GM12878 (cell line): Measurements from ENCODE around the gene CCDC137. TPM values are rescaled to one million over a fixed set of nuclear protein-coding genes. Genes with fewer than 3 reads are reported as not detected.

Experiments used
- ATAC-seq: fragments of 200-7000 bp; cut with Tn5 transposase; 3 replicates; pipeline ENCODE4 v1.9.1; 2020; ENCODE audit warnings: mild to moderate bottlenecking, moderate library complexity
- BruUV-seq: library from RNA; stranded (reverse); fragments of 400-500 nt; replicated peaks from 2 replicates; lab custom pipeline; 2021; lab: Mats Ljungman, UMichigan
- CTCF ChIA-PET: fragments of 300-600 bp; sonication (Branson Sonifier 250); formaldehyde crosslinking; extraction: SDS; loops from one replicate; lab custom pipeline; 2021; ENCODE audit warnings: inconsistent platforms; lab: Yijun Ruan, JAX
- POLR2A ChIA-PET: fragments of 350-600 bp; formaldehyde crosslinking; extraction: SDS; loops from one replicate; lab custom pipeline; 2021; ENCODE audit warnings: inconsistent platforms; lab: Charles Lee
- RAD21 ChIA-PET: fragments of 300-600 bp; sonication (Branson Sonifier 250); formaldehyde crosslinking; loops from one replicate; lab custom pipeline; 2023; ENCODE audit warnings: antibody characterized with exemption; ENCODE audit not compliant: unreplicated experiment; lab: Charles Lee
- SMC1A ChIA-PET: fragments of 300-600 bp; sonication (Branson Sonifier 250); formaldehyde crosslinking; loops from one replicate; lab custom pipeline; 2023; ENCODE audit not compliant: unreplicated experiment, uncharacterized antibody; lab: Charles Lee
- DNase-seq: peaks from one replicate; pipeline ENCODE4 v3.0.0-alpha.2; 2011; ENCODE audit warnings: low read depth, low spot score
- FAIRE-seq: peaks from 3 replicates; lab custom pipeline; 2011; peaks lifted over from hg19 to GRCh38; lab: Jason Lieb, UNC
- H2AFZ ChIP-seq: 2 replicates; pipeline ENCODE4 v1.6.0; 2011; ENCODE audit warnings: low read depth, low read length, control low read depth; ENCODE audit not compliant: control insufficient read depth
- H3K27ac ChIP-seq: 2 replicates; pipeline ENCODE4 v1.5.1; 2011; ENCODE audit warnings: control low read depth; ENCODE audit not compliant: control insufficient read depth, insufficient read depth
- H3K27me3 ChIP-seq, 2 experiments: replicated peaks in 1 of 2; 2 replicates each; pipeline versions ENCODE4 v1.6.0 to v1.6.1; 2011; ENCODE audit warnings: low read length in 1 of 2; ENCODE audit not compliant: control insufficient read depth in 2 of 2, insufficient read depth in 2 of 2
- H3K36me3 ChIP-seq, 2 experiments: 2 replicates each; pipeline ENCODE4 v1.5.1; 2011; ENCODE audit warnings: low read length in 1 of 2; ENCODE audit not compliant: control insufficient read depth in 2 of 2, insufficient read depth in 2 of 2
- H3K4me1 ChIP-seq: 2 replicates; pipeline ENCODE4 v1.6.1; 2011; ENCODE audit warnings: mild to moderate bottlenecking, low read length, moderate library complexity, mixed read lengths; ENCODE audit not compliant: control insufficient read depth, insufficient read depth
- H3K4me2 ChIP-seq: 2 replicates; pipeline ENCODE4 v1.6.0; 2011; ENCODE audit warnings: control low read depth; ENCODE audit not compliant: control insufficient read depth, insufficient read depth
- H3K4me3 ChIP-seq: fragments of 200-600 bp; sonication (generic); 2 replicates; pipeline ENCODE4 v1.5.1; 2016
- H3K79me2 ChIP-seq: 2 replicates; pipeline ENCODE4 v1.6.0; 2011; ENCODE audit warnings: low read length; ENCODE audit not compliant: control insufficient read depth, insufficient read depth
- H3K9ac ChIP-seq: 2 replicates; pipeline ENCODE4 v1.8.0; 2011; ENCODE audit warnings: low read length, control low read depth, mixed read lengths; ENCODE audit not compliant: control insufficient read depth, insufficient read depth
- H3K9me3 ChIP-seq: replicated peaks from 3 replicates; pipeline ENCODE4 v1.5.1; 2011; ENCODE audit warnings: mild to moderate bottlenecking, low read length; ENCODE audit not compliant: control insufficient read depth, insufficient read depth
- H4K20me1 ChIP-seq: 2 replicates; pipeline ENCODE4 v1.6.0; 2011; ENCODE audit not compliant: control insufficient read depth, insufficient read depth
- EED ChIP-seq: sonication (generic); IDR thresholded peaks from 2 replicates; pipeline ENCODE4 v1.6.1; 2016; ENCODE audit warnings: antibody characterized with exemption, low read depth
- IKZF2 ChIP-seq, 2 experiments: fragments of 450-650 bp; IDR thresholded peaks; 2 replicates each; pipeline ENCODE4 v1.6.1; 2017; ENCODE audit warnings: mild to moderate bottlenecking in 2 of 2, moderate library complexity in 2 of 2
- MYB ChIP-seq: fragments of 150-350 bp; IDR thresholded peaks from 2 replicates; pipeline ENCODE4 v1.6.1; 2014; ENCODE audit warnings: mild to moderate bottlenecking, low read depth, low read length, borderline replicate concordance
- NRF1 ChIP-seq: conservative IDR thresholded peaks from 2 replicates; pipeline ENCODE4 v1.6.1; 2011; ENCODE audit warnings: mild to moderate bottlenecking, low read depth, low read length, improper control_type of control experiment
- POLR2A ChIP-seq: IDR thresholded peaks from 2 replicates; pipeline ENCODE4 v1.6.1; 2011; ENCODE audit warnings: low read depth, mild to moderate bottlenecking, low read length
- SRF ChIP-seq, 2 experiments: IDR thresholded peaks; 2 replicates each; pipeline ENCODE4 v1.6.1; 2011; ENCODE audit warnings: low read depth in 2 of 2, low read length in 2 of 2, mild to moderate bottlenecking in 1 of 2, moderate library complexity in 1 of 2
- TCF7 ChIP-seq: IDR thresholded peaks from 2 replicates; pipeline ENCODE4 v1.6.1; 2014; ENCODE audit warnings: antibody characterized with exemption, borderline replicate concordance
- YBX1 ChIP-seq: fragments of 450-650 bp; IDR thresholded peaks from 2 replicates; pipeline ENCODE4 v1.6.1; 2016; ENCODE audit warnings: antibody characterized with exemption
- WGBS: methylation state at CpG from one replicate; pipeline ENCODE4 v1.1.6; 2016; ENCODE audit warnings: low lambda C conversion rate; ENCODE audit not compliant: insufficient replicate concordance, insufficient coverage; ENCODE audit errors: missing lambda C conversion rate; 5-methylcytosine and 5-hydroxymethylcytosine counted together
- in situ Hi-C: fragments of 300-500 bp; cut with MboI; formaldehyde crosslinking; loops from 9 replicates; pipeline ENCODE4 v1.14.3; 2018; ENCODE audit warnings: mixed read lengths
- intact Hi-C: fragments of 100-400 bp; cut with micrococcal nuclease; formaldehyde crosslinking; loops from one replicate; pipeline ENCODE4 v1.14.2; 2022; ENCODE audit not compliant: unreplicated experiment
- polyA plus RNA-seq, 11 experiments: library from polyadenylated mRNA; depleted of rRNA in 4 of 11; unstranded in 6 of 11; stranded (reverse) in 5 of 11; fragments of >200 nt; fragmentation: Nextera tagmentation in 4 of 11; fragmentation: Illumina TruSeq in 1 of 11; extraction: Ambion mirVana in 4 of 11; extraction: Trizol in 1 of 11; gene quantifications; 1 replicate in 1 of 11; 2 replicates in 10 of 11; pipeline versions ENCODE4 v1.2.1 to v1.2.3, GENCODE V29; 2011 to 2016; ENCODE audit warnings: inconsistent platforms in 2 of 11, missing spikeins in 2 of 11, low read depth in 1 of 11
- total RNA-seq, 4 experiments: library from RNA; depleted of rRNA in 3 of 4; stranded (reverse); fragments of >200 nt in 3 of 4; fragmentation: Illumina TruSeq in 1 of 4; extraction: Trizol in 1 of 4; gene quantifications; 2 replicates each; pipeline versions ENCODE4 v1.2.1 to v1.2.3, GENCODE V29; 2013 to 2021

The CCDC137 gene
- total and polyA plus RNA-seq, 10 of the 15 experiments (the other 5 are each of a cell fraction or from before 2014, with no cell fraction given), result 2.2 to 45.4 (median 22.1) TPM

GRCh38 chr17:81695211-81695610 is 28.7 kb downstream of the CCDC137 start:
- SMC1A ChIA-PET, result no interaction called here
- Histone ChIP-seq H2AFZ (no peak overlapping the region), H3K9me3 (no peaks in the 10 kb centered on the region), H3K4me1 (no peaks in the 10 kb centered on the region), H3K4me3 (no peak overlapping the region), H3K9ac (no peak overlapping the region), H3K27ac (no peak overlapping the region), H3K27me3 (no peaks in the 10 kb centered on the region)
- DNase-seq, result no peak
- no TSS peak for BruUV-seq
- RAD21 ChIA-PET, result no interaction called here
- no peak for ATAC-seq
- 82% methylated on average over 6 of the region's 6 CpGs for WGBS
- in situ Hi-C loops, result no loop called here
- TF ChIP-seq IKZF2 (IDR thresholded peaks at IDR 0.05), result no peak
- no peak for TF ChIP-seq SRF (IDR thresholded peaks at IDR 0.05; ENCODE audit: low read depth in 2 of 2, low read length in 2 of 2)
- TF ChIP-seq EED, result no peak
- TF ChIP-seq NRF1, result no peak
- TF ChIP-seq MYB, result no peak
- TF ChIP-seq TCF7, result no peak
- TF ChIP-seq, all 136 proteins: peak for 0
- ChIA-PET CTCF (no interaction called here), POLR2A (no interaction called here)
- Histone ChIP-seq H3K36me3 (peaks cover 19 to 49% of the 10 kb centered on the region in 2 experiments; a peak in 3 of 4 replicates), H4K20me1 (no peaks in the 10 kb centered on the region), H3K79me2 (no peaks in the 10 kb centered on the region), H3K4me2 (no peak overlapping the region)
- no peak for FAIRE-seq
- intact Hi-C loops, result no loop called here

- H3K4me2 ChIP-seq, result no peak overlapping the region
- in situ Hi-C loops, result no loop called here
- no peak for ATAC-seq
- no peak for TF ChIP-seq YBX1
- peak; percentile 46; the same call in 1 of the 2 replicates for TF ChIP-seq POLR2A
- 95% methylated on average over 22 of the region's 22 CpGs for WGBS
- H3K36me3 ChIP-seq, result peaks cover 19 to 48% of the 10 kb centered on the region in 2 experiments; a peak in 3 of 4 replicates
- H4K20me1 ChIP-seq, result no peaks in the 10 kb centered on the region
- H3K4me1 ChIP-seq, result no peaks in the 10 kb centered on the region
- ChIA-PET POLR2A (no interaction called here), RAD21 (no interaction called here), SMC1A (no interaction called here), CTCF (no interaction called here)
- no peak for DNase-seq
- no peak for FAIRE-seq
- no peak overlapping the region for H2AFZ ChIP-seq
- no peak overlapping the region for H3K4me3 ChIP-seq
- H3K27ac ChIP-seq, result no peak overlapping the region
- no TSS peak for BruUV-seq
- H3K9me3 ChIP-seq, result no peaks in the 10 kb centered on the region
- no peaks in the 10 kb centered on the region; the same call in none of the 2 replicates for H3K79me2 ChIP-seq
- H3K27me3 ChIP-seq, result no peaks in the 10 kb centered on the region
- no peak overlapping the region for H3K9ac ChIP-seq
- intact Hi-C loops, result no loop called here
These were observed 29.3 kb downstream of the CCDC137 start for GRCh38 chr17:81695801-81696200.
